GM19463 (cell line): ENCODE data around the gene KRT86.
"Not testable (repeated sequence)": the region's sequence is repeated elsewhere in the genome, so short reads cannot be mapped to it uniquely, and the experiment has no call there.

Source experiments
- ATAC-seq: cut with Tn5 transposase; IDR thresholded peaks from one replicate; pipeline ENCODE4 v1.9.1; 2021; ENCODE audit warnings: mild to moderate bottlenecking, moderate library complexity; ENCODE audit not compliant: unreplicated experiment

The KRT86 gene

GRCh38 chr12:52267266-52267665 is 7.2 kb upstream of the KRT86 start:
- no peak for ATAC-seq

GRCh38 chr12:52267699-52268098 is 6.7 kb upstream of the KRT86 start:
- ATAC-seq: no peak

GRCh38 chr12:52268212-52268611 is 6.2 kb upstream of the KRT86 start:
- no peak for ATAC-seq

GRCh38 chr12:52270541-52271070 is 3.8 kb upstream of the KRT86 start:
- ATAC-seq: no peak

GRCh38 chr12:52271158-52271557 is 3.3 kb upstream of the KRT86 start:
- no peak for ATAC-seq

- ATAC-seq: no peak
Observed at GRCh38 chr12:52275686-52276085, 1.2 kb downstream of the KRT86 start.

GRCh38 chr12:52277486-52278245 is 3.2 kb downstream of the KRT86 start:
- ATAC-seq: no peak

GRCh38 chr12:52278575-52279421 is 4.4 kb downstream of the KRT86 start:
- no peak for ATAC-seq

GRCh38 chr12:52279422-52280318 is 5.2 kb downstream of the KRT86 start:
- ATAC-seq: no peak

GRCh38 chr12:52280319-52280795 is 5.9 kb downstream of the KRT86 start:
- ATAC-seq: no peak

- ATAC-seq: no peak
Observed at GRCh38 chr12:52280796-52281560, 6.5 kb downstream of the KRT86 start.

GRCh38 chr12:52284562-52285171 is 10.2 kb downstream of the KRT86 start:
- no peak for ATAC-seq

- no peak for ATAC-seq
Observed at GRCh38 chr12:52285172-52285745, 10.8 kb downstream of the KRT86 start.

GRCh38 chr12:52285851-52286530 is 11.5 kb downstream of the KRT86 start:
- ATAC-seq: no peak

- ATAC-seq: not testable (repeated sequence)
Observed at GRCh38 chr12:52286857-52287785, 12.7 kb downstream of the KRT86 start.

- peak; percentile 95 for ATAC-seq
Observed at GRCh38 chr12:52287816-52288805, 13.7 kb downstream of the KRT86 start.
